Brain microvascular endothelial cell (primary cell): Measurements from ENCODE around the gene GLYATL3.

Source experiments
- DNase-seq: peaks from one replicate; pipeline ENCODE4 v3.0.0-alpha.2; 2020
- H3K27ac ChIP-seq: fragments of 250-450 bp; sonication (Bioruptor Pico); 2 replicates; pipeline ENCODE4 v1.5.1; 2020; ENCODE audit warnings: mild to moderate bottlenecking, moderate library complexity
- H3K27me3 ChIP-seq: fragments of 250-450 bp; sonication (Bioruptor Pico); replicated peaks from 2 replicates; pipeline ENCODE4 v1.5.1; 2020; ENCODE audit warnings: mild to moderate bottlenecking
- H3K36me3 ChIP-seq: fragments of 250-450 bp; sonication (Bioruptor Pico); replicated peaks from 2 replicates; pipeline ENCODE4 v1.5.1; 2020; ENCODE audit warnings: mild to moderate bottlenecking
- H3K4me3 ChIP-seq: 2 replicates; pipeline ENCODE4 v1.5.1; 2011; ENCODE audit warnings: low read depth, mild to moderate bottlenecking, control low read depth, low read length, moderate library complexity
- in situ Hi-C: cut with HindIII; loops from 2 replicates; pipeline ENCODE4 v1.10.0; 2017; ENCODE audit warnings: low sequenced_read_pairs, low pct_ligation_motif_present
- TF ChIP-seq, protein P1 (sequence below): IDR thresholded peaks from 2 replicates; pipeline ENCODE4 v1.5.1; 2011; ENCODE audit warnings: low read depth, mild to moderate bottlenecking, moderate library complexity, low read length, control low read depth, inconsistent platforms; ENCODE audit errors: missing control alignments

Gene GLYATL3

DNA sequence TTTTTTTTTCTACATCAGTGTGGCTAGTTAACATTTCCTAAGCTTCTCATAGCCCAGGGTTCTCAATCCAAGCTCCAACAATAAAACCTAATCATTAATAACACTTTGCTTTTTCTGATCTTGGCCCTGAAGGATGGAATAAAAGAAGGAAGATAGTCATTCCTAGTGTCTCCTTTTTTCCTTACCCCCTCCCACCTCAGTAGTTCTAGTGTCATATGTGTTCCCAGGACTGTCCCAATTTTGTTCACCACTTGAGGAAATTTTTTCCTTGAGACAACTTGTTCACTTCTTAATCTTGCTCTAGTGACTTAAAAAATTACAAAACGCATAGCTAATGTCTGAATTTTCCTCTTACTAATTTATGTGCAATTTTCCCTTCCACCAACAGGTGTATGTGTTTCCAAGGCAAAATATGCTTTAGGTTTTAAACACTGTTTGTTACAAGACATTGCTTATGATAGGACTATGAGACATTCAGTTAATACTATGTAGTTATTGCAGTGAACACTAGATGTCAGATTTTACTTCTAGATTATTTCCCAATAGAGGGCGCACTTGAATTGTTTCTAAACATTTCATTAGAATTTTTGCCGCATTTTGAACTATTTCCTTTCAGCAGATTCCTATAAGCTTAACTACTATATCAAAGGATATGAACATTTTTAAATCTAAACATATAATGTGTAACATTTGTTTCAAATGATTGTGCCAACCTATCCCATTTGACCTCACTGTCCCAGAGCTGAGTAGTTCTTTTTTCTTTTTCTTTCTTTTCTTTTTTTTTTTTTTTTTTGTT is 32.2 kb downstream of the GLYATL3 start:
- Histone ChIP-seq H3K27ac (no peak overlapping the region), H3K36me3 (no peaks in the 10 kb centered on the region), H3K27me3 (no peaks in the 10 kb centered on the region), H3K4me3 (no peak overlapping the region)
- TF ChIP-seq, protein P1, sequence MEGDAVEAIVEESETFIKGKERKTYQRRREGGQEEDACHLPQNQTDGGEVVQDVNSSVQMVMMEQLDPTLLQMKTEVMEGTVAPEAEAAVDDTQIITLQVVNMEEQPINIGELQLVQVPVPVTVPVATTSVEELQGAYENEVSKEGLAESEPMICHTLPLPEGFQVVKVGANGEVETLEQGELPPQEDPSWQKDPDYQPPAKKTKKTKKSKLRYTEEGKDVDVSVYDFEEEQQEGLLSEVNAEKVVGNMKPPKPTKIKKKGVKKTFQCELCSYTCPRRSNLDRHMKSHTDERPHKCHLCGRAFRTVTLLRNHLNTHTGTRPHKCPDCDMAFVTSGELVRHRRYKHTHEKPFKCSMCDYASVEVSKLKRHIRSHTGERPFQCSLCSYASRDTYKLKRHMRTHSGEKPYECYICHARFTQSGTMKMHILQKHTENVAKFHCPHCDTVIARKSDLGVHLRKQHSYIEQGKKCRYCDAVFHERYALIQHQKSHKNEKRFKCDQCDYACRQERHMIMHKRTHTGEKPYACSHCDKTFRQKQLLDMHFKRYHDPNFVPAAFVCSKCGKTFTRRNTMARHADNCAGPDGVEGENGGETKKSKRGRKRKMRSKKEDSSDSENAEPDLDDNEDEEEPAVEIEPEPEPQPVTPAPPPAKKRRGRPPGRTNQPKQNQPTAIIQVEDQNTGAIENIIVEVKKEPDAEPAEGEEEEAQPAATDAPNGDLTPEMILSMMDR, result peak; percentile 48
- in situ Hi-C loops, result no loop called here
- DNase-seq, result no peak

DNA sequence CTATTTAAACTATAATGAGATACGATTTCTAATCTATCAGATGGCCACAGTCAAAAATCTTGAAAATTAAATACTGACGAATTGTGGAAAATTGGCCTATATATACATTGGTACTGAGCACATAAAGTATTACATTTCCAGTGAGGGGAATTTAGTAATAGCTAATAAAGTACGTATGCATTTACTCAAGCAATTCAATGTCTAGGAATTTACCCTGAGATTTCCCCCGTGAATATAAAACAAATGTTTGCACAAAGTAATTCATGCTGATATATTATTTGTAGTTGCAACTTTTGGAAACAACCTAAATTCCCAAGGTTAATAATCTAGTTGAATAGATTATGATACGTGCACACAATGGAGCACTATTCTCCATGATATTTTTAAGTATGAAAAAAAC is 36.1 kb downstream of the GLYATL3 start:
- DNase-seq, result no peak
- Histone ChIP-seq H3K36me3 (no peaks in the 10 kb centered on the region), H3K4me3 (no peak overlapping the region), H3K27ac (no peak overlapping the region), H3K27me3 (no peaks in the 10 kb centered on the region)
- TF ChIP-seq, protein P1, result no peak
- in situ Hi-C loops, result no loop called here

DNA sequence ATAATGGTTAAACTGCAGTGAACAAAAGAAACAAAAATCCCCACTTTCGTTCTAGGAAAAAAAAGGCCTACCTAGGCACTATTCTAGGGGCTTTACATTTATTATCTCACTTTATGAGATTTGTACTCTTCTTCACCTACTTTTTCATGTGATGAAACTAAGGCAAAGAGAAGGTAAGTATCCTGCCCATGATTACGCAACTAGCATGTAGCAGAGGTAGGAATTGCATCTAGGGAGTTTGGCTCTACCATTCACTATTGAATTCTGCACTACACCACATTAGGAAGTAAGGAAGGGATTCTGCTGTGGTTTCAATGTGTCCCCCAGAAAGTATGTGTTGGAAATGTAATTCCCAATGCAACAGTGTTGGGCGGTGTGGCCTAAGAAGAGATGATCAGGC is 39.4 kb downstream of the GLYATL3 start:
- Histone ChIP-seq H3K27me3 (no peaks in the 10 kb centered on the region), H3K27ac (no peak overlapping the region), H3K36me3 (no peaks in the 10 kb centered on the region), H3K4me3 (no peak overlapping the region)
- TF ChIP-seq, protein P1, result no peak
- in situ Hi-C loops, result no loop called here
- DNase-seq, result no peak

DNA sequence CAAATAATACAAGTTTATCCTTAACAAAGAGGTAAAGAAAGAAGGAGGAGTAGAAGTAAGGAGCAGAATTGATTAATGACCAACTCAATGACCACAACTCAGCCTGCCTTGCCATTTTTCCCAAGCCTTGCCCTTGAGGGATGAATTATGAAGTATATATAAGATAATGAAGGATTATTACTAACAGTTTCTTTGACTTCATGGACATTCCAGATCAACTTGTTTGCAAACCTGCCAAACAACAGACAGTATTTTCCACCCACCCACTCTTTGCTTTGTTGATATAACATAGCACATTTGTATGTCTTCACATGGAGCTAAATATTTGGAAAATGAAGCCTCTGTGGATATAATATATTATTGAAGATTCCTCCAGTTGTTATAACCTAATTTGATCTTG is 40.9 kb downstream of the GLYATL3 start:
- H3K4me3 ChIP-seq, result no peak overlapping the region
- in situ Hi-C loops, result no loop called here
- DNase-seq, result no peak
- H3K27me3 ChIP-seq, result no peaks in the 10 kb centered on the region
- TF ChIP-seq, protein P1, result no peak
- no peaks in the 10 kb centered on the region for H3K36me3 ChIP-seq
- H3K27ac ChIP-seq, result no peak overlapping the region

DNA sequence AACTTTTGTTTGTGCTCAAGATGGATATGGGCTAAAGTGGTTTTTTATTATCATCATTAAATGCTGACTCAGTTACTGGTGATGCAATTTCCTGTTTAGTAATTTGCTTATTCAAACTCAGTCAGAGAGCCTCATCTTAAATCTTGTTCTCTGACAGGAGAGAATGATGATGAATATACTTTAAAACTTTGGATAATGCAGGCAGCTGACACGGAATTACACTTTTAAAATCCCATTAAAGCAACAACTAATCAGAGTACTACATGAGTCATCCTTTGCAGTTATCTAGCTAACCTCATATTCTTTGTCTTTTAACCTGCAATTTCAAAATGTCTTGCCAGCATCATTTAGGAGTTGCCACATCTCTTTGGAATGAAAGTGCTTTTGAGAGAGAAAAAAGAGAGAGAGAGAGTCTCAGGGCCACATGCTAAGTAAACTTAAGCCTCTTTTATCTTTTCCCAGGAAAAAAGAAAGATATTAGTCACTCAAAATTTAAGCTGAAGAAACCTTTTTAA is 41.5 kb downstream of the GLYATL3 start:
- TF ChIP-seq, protein P1, result no peak
- no peak for DNase-seq
- H3K27ac ChIP-seq, result peak overlapping the region; percentile 44
- H3K36me3 ChIP-seq, result no peaks in the 10 kb centered on the region
- no peaks in the 10 kb centered on the region for H3K27me3 ChIP-seq
- in situ Hi-C loops, result no loop called here
- no peak overlapping the region for H3K4me3 ChIP-seq
